Fibroblast of skin of scalp (primary cell): ENCODE measurements around the gene CTDSPL. TPM values are rescaled to one million over a fixed set of nuclear protein-coding genes. Genes with fewer than 3 reads are reported as not detected.
"Not testable (repeated sequence)": the region's sequence is repeated elsewhere in the genome, so short reads cannot be mapped to it uniquely, and the experiment has no call there.

Source experiments
- DNase-seq: peaks from one replicate; pipeline ENCODE4 v3.0.0-alpha.2; 2013
- polyA plus RNA-seq, 2 experiments: library from polyadenylated mRNA; unstranded; fragments of 120-200 nt; gene quantifications; one replicate each; pipeline ENCODE4 v1.2.1, GENCODE V29; 2013; ENCODE audit not compliant: insufficient read length in 2 of 2

Gene CTDSPL
- 18.3 TPM for polyA plus RNA-seq (2013, experiment 1 of 2; ENCODE audit: insufficient read length)
- 20.1 TPM for polyA plus RNA-seq (2013, experiment 2 of 2; ENCODE audit: insufficient read length)

- peak; percentile 67 for DNase-seq
Observed at GRCh38 chr3:37861620-37862041, at the start of gene CTDSPL. CTDSPL (plus strand) TSS chr3:37861880; CDS start chr3:37862200, 320 bp downstream.

- no peak for DNase-seq
Observed at GRCh38 chr3:37812499-37812896, 49.2 kb upstream of the CTDSPL start.

DNA sequence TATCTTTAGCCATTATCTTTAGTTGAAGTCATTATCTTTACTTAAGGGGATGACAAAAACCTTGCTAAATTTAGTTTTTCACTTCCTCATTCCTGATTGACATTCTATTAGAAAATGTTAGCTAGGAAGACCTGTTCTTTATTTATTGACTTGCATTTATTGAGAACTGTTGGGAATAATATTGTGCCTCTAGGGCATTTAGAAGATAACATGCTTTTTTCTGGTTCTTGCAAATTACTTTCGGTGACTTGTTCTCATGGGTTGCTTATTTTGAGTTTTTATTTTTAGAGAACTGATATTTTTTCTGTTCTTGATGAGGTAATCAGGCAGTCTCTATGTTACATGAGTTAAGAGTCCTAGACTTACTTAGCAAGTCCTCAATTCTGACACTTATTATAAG is 48.3 kb upstream of the CTDSPL start:
- DNase-seq, result no peak

- no peak for DNase-seq
Observed at GRCh38 chr3:37814547-37814946, 47.1 kb upstream of the CTDSPL start.

DNA sequence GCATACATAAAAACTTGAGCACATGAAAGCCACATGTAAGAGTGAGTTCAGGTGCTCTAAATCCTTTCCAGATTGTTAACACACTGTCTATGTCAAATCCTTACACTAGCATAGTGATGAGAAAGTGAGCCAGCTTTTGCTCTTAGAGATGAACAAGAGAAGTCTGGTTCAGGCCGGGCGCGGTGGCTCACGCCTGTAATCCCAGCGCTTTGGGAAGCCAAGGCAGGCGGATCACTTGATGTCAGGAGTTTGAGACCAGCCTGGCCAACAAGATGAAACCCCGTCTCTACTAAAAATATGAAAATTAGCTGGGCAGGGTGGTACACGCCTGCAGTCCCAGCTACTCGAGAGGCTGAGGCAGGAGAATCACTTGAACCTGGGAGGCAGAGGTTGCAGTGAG is 46.5 kb upstream of the CTDSPL start:
- not testable (repeated sequence) for DNase-seq

DNA sequence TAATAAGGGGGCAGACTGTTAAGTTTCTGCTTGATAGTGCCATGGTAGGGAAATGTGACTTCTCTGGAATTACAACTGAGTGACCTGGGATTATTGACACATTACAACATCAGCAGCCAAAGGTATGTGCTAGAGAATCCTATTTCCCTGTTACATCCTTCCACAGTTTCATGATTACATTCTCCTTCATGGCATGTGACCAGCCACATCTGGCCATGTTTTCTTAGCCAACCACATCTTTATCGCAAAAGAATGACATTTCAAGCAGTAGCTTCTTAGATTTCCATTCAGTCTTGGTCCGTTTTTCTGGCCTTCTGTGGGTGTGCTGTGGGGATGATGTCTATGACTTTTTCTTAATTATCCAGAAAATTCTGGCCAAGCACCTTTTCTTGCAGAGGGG is 45.4 kb upstream of the CTDSPL start:
- DNase-seq, result peak; percentile 29

GRCh38 chr3:37819591-37819990 is 42.1 kb upstream of the CTDSPL start:
- no peak for DNase-seq

GRCh38 chr3:37820286-37820685 is 41.4 kb upstream of the CTDSPL start:
- no peak for DNase-seq

DNA sequence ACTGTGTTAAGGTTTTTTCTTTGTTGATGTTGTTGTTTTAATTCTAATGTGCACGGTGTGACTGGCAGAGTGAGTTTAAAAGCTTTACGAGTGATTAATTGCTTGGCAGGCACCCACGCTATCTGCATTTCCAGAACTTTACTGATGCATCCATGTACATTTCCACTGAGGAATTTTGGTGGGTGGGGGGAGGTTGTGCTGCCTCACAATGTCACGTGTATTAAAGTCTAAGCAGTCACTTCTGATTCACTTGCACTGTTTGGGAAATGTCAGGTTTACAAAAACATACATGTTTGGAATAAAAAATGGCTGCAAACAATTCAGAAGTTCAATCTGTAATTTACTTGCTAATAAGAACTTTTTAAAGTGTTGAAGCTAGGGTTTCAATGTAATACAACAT is 38.5 kb upstream of the CTDSPL start:
- no peak for DNase-seq

GRCh38 chr3:37824090-37824953 is 37.4 kb upstream of the CTDSPL start:
- DNase-seq, result no peak

GRCh38 chr3:37824954-37825328 is 36.7 kb upstream of the CTDSPL start:
- no peak for DNase-seq

DNA sequence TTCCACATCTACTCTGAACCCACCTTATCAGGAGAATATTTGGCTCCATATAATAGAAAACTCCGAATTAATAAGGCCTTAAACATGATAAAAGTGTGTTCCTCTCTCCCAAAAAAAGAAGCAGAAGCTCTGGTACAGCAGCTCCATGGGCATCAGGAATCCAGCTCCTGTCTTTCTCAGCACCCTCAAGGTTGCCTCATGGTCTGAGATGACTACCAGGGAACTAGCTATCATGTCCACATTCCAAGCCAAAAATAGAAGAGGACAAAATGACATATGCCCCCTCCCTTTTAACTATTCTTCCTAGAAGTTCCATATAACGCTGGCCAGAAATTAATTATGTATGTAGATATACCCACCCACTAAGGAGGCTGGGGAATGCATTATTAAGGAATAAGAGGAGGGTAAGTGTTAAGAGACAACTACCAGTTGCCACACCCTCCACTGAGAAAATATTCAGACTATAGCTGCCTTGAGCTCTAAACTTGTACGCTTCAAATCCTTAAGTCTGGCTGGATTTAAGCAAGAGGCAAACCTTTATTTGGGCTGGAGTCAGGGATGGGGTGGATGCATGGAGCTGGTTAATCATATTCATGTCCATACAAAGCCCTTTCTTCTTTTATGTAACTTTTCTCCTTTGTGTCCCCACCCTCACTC is 35.8 kb upstream of the CTDSPL start:
- peak; percentile 18 for DNase-seq

GRCh38 chr3:37826502-37826901 is 35.2 kb upstream of the CTDSPL start:
- no peak for DNase-seq

DNA sequence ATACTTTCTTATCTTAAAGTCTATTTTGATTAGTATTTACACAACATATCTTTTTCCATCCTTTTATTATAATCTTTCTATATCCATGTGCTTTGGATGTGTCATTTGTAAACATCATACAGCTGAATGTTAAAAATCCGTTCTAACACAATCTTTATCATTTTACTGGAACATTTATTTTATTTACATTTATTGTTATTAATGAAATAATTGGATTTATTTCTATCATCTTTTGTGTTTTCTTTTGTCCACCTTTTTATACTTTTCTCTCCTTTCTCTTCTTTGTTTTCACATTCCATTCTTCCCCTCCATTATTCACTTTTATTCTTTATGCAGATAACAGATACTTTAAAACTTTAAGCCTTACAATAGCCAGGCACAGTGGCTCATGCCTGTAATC is 34.7 kb upstream of the CTDSPL start:
- no peak for DNase-seq

DNA sequence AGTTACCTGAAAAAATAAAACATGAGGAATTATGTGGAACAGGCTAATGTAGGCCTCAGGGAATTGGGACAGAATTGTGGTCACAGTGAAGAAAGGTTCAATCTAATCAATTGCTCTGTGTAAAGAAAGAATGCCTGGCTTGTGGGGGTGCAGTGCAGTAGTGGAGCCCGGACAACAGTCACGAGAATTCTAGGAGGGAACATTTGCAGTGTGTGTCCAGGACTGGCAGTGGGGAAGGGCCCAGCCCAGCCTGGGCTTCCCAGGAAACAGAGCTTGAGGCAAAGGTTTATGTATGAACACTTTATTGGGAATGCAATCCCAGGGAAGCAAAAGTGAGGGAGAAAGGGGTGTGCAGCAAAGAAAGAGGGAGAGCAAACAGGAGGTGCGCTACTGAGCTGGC is 29.2 kb upstream of the CTDSPL start:
- DNase-seq, result no peak

GRCh38 chr3:37833302-37834186 is 28.1 kb upstream of the CTDSPL start:
- DNase-seq, result no peak

DNA sequence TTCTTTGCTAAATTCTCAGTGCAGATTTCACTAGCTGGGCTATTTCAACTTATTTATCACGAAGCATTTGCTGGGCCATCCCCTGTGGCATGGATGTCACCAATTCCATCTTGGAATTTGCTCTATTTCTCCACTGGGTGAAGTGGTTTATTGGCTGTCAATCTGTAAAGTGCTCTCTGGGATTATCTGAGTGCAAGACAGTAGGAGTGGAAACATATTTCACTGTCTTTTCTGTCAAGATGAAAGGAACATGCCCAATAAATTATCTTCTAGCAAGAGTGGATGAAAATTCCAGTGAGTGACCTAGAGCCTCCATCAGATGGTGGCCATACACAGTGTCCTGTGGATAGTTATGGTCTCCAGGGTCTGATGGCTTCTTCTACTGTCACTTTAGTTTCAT is 25.1 kb upstream of the CTDSPL start:
- DNase-seq, result no peak

DNA sequence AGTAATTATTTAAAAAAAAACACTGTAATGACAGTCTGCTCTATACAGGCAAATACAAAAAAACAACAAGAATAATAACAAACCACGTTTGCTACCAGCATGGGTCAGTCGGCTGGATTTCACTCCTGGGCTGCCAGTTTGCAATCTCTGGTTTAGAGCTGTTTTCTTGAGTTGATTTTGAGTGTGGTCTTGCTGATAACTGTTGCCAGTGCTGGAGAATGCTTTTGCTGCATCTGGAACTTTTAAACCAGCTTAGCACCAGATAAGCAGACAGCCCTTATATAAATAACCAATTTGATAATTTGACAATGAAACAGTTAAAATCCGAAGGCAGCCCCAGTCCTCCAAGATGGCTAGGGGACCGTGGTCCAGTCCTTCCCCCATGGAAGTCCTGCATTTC is 14.0 kb upstream of the CTDSPL start:
- no peak for DNase-seq

DNA sequence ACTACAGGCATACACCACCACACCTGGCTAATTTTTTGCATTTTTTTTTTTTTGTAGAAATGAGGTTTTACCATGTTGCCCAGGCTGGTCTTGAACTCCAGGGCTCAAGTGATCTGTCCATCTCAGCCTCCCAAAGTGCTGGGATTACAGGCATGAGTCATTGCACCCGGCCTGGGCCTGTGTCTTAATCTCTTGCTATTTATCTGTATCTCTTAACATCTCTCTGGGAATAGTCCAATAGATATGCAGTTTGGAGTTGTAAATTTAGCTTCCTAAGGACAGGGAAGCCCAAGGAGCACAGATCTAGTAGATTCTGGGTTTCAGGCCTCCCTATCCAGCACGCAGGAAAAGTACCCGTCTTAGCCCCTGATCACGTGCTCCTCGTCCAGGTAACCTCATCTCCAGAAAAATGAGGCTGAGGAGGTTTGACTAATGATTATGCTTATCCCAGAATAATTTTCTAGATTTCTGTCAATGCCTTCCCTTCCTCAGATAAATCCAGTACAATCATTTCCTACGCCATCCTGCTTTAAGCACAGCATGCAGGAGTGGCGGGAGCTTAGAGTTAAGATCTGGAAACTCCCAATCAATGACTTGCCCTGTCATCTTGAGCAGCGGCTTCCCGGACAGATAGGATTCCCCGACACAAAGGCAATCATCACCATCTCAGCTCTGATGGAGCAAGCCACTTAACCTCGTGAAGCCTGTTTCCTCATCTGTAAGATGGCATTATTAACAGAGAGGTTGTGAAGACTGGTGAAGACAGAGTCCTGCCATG is 12.3 kb upstream of the CTDSPL start:
- no peak for DNase-seq

DNA sequence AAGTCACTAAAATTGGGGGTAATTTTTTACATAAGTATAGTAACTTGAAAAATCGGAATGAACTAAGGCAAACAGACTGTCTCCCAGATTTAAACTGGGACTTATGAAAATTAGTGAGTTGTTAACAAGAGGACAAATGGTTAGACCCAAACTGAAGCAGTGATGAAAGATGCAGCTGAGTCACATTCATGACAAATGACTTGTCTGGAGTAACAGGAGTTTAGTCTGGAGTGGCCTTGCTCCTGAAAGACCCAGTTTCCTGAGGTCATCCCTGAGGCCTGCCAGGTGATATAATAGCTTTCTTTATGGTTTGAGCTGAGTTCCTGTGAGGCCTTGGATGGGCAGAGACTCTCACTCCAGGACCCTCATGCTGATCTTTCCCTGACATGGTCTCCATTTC is 9.6 kb upstream of the CTDSPL start:
- peak; percentile 41 for DNase-seq

DNA sequence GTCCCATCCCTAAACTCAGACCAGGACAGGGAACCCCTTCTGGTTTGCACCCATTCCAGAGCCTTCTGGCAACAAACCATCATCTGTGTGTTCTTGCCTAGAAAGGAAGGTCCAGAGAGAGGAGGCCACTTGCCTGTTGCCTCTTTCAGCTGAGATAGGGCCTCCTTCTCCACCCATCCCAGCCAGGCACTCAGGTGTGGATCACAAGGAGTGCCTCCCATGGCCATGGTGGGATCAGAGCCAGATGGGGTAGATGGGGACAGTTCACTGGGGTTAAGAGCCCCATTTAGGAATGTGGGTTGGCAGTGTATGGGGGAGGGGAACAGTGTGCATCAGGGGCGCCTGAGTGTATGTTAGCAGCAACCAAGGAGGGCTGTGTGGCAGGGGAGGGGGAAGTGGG is 8.9 kb upstream of the CTDSPL start:
- DNase-seq, result no peak
